ENCODE measurements around the gene FGD1. TPM values are rescaled to one million over a fixed set of nuclear protein-coding genes. Genes with fewer than 3 reads are reported as not detected.

The FGD1 gene
- total RNA-seq, 1 donor from 2014 or later = 23.9 TPM

DNA sequence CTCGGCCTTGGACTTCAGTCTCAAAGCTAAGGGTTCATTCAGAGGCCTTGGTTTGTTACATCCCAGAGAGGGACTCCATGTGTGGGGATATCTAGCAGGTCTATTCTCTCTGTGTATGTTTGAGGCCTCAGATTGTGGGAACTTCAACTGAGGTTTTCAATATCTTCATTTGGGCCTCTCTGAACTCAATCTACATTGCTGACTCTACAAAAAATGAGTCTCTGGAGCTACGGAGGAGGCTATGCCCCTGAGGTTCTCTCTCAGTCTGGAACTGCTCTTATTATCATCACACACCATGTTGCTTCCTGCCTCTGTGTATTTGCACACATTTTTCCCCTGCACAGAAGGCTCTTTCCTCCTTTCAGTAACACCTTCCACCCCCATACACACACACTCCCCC lies 60.9 kb downstream of the FGD1 start:
- Mint-ChIP-seq H3K4me3 (no peak overlapping the region), H3K9me3 (no peaks in the 10 kb centered on the region), H3K27ac (no peak overlapping the region), H3K27me3 (no peaks in the 10 kb centered on the region), H3K4me1 (ENCODE audit: unreplicated experiment) (peaks cover 6% of the 10 kb centered on the region), H3K36me3 (no peaks in the 10 kb centered on the region)
- TF ChIP-seq, protein P1, sequence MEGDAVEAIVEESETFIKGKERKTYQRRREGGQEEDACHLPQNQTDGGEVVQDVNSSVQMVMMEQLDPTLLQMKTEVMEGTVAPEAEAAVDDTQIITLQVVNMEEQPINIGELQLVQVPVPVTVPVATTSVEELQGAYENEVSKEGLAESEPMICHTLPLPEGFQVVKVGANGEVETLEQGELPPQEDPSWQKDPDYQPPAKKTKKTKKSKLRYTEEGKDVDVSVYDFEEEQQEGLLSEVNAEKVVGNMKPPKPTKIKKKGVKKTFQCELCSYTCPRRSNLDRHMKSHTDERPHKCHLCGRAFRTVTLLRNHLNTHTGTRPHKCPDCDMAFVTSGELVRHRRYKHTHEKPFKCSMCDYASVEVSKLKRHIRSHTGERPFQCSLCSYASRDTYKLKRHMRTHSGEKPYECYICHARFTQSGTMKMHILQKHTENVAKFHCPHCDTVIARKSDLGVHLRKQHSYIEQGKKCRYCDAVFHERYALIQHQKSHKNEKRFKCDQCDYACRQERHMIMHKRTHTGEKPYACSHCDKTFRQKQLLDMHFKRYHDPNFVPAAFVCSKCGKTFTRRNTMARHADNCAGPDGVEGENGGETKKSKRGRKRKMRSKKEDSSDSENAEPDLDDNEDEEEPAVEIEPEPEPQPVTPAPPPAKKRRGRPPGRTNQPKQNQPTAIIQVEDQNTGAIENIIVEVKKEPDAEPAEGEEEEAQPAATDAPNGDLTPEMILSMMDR (conservative IDR thresholded peaks at IDR 0.05) = no peak
- no peak for DNase-seq (ENCODE audit: extremely low spot score, unreplicated experiment)

DNA sequence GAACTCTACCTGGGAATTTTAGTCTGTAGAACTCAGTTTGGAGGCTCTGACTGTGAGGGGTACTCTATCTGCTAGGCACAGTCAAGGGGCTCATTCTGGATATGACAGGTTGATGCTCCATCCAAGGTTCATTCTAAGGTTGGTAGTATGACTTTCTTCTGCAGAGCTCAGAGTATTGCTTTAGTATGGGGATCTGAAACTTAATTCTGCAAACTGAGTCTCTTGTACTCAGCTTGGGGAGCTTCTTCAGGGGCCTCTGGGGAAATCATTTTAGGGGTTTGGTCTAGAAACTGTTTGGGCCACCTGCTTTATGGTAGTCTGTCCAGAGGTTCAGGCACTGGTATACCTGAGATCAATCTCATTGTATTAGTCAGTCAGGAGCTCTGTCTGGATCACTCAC lies 65.5 kb downstream of the FGD1 start:
- Mint-ChIP-seq H3K27ac (no peak overlapping the region), H3K4me3 (no peak overlapping the region), H3K4me1 (ENCODE audit: unreplicated experiment) (peaks cover 5% of the 10 kb centered on the region), H3K27me3 (no peaks in the 10 kb centered on the region), H3K9me3 (peaks cover 3% of the 10 kb centered on the region), H3K36me3 (no peaks in the 10 kb centered on the region)
- TF ChIP-seq, protein P1 (conservative IDR thresholded peaks at IDR 0.05) = no peak
- DNase-seq (ENCODE audit: extremely low spot score, unreplicated experiment) = no peak

DNA sequence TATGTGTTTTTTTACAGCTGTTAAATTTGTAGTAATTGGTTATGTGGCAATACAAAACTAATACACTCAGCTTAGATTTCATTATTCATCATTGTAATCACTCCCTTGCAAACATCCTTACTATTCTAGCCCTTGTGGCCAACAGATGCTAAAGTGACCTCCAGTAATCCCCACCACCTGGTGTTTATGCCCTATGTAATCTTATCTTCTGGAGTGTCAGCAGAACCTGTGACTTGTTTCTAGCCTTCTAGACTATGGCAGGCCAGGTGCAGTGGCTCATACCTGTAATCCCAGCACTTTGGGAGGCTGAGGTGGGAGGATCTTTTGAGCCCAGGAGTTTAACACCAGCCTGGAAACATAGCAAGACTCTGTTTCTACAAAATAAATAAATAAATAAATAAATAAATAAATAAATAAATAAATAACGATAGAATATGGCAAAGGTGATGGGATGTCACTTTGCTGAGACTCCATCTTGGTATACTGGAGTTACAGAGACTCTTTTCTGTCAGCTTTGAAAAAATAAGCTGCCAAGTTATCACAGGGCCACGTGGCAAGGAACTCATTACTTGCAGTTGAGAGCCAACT lies 68.1 kb downstream of the FGD1 start:
- TF ChIP-seq, protein P1 (conservative IDR thresholded peaks at IDR 0.05) = no peak
- H3K4me1 Mint-ChIP-seq (ENCODE audit: unreplicated experiment) = no peaks in the 10 kb centered on the region
- H3K4me3 Mint-ChIP-seq = no peak overlapping the region
- no peaks in the 10 kb centered on the region for H3K27me3 Mint-ChIP-seq
- no peaks in the 10 kb centered on the region for H3K36me3 Mint-ChIP-seq
- H3K9me3 Mint-ChIP-seq = peaks cover 3% of the 10 kb centered on the region
- H3K27ac Mint-ChIP-seq = no peak overlapping the region
- DNase-seq (ENCODE audit: extremely low spot score, unreplicated experiment) = no peak

DNA sequence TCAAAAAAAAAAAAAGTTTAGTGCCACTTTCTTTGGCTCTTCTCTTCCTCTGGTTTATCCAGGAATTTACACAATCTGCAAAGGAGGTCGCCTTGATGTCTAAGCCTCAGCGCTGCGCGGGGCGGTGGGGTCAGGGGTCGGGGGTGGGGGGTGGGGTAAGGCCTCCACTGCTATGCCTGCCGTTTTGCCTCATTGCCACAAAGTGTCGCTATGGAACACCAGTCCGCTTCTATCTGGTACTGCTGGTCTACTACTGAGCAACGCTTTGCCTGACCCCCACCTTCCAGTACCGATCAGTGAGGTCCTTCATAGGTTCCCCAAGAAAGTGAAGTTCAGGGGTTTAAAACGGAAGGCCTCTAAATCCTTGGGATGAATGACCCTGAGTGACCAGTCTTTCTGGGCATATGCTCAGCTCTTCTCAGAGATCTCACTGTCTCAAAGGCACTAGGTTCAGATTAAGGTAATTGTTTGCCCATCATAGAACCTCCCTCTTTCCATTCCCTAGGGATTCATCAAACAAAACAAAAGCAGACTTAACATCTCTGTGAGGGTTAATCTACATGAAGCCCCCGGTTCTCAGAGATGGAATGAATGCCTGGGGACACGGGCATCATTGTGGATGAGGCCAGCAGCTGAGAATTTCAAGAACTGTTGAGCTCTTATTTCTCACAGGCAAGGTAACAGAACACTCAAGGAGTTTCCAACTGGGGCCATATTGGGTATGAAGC lies 72.7 kb downstream of the FGD1 start:
- Mint-ChIP-seq H3K9me3 (peaks cover 3% of the 10 kb centered on the region), H3K4me1 (ENCODE audit: unreplicated experiment) (no peaks in the 10 kb centered on the region), H3K27me3 (no peaks in the 10 kb centered on the region), H3K27ac (no peak overlapping the region), H3K4me3 (no peak overlapping the region), H3K36me3 (no peaks in the 10 kb centered on the region)
- DNase-seq (ENCODE audit: extremely low spot score, unreplicated experiment) = no peak
- TF ChIP-seq, protein P1 (conservative IDR thresholded peaks at IDR 0.05) = no peak

DNA sequence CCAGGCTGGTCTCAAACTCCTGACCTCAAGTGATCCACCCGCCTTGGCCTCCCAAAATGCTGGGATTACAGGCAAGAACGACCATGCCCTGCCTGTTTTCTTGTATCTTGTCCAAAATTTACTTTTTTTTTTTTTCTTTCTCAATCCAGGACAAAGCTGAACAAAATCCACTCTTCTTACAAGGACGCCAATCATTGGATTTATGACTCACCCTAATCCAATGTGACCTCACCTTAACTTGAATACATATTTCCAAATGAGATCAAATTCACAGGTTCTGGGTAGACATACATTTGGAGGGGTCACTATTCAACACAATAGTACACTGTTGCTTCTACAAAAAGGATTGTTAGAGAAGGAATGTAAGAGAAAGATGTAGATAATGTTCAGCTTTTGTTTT lies 73.9 kb downstream of the FGD1 start:
- peaks cover under 1% of the 10 kb centered on the region for H3K9me3 Mint-ChIP-seq
- no peak overlapping the region for H3K27ac Mint-ChIP-seq
- no peak for DNase-seq (ENCODE audit: extremely low spot score, unreplicated experiment)
- no peaks in the 10 kb centered on the region for H3K27me3 Mint-ChIP-seq
- no peak overlapping the region for H3K4me3 Mint-ChIP-seq
- H3K36me3 Mint-ChIP-seq = no peaks in the 10 kb centered on the region
- no peaks in the 10 kb centered on the region for H3K4me1 Mint-ChIP-seq (ENCODE audit: unreplicated experiment)
- TF ChIP-seq, protein P1 (conservative IDR thresholded peaks at IDR 0.05) = no peak
